ENCODE data around the gene CCDC172.

CCDC172 gene

GRCh38 chr10:116403740-116404250 is 79.5 kb downstream of the CCDC172 start:
- Histone ChIP-seq H4K20me1 (ENCODE audit: control insufficient read depth, insufficient read depth, low read depth, low read length) (no peaks in the 10 kb centered on the region), H3K27me3 (ENCODE audit: control insufficient read depth, low read length) (peaks cover 5% of the 10 kb centered on the region; the same call in 1 of the 2 replicates), H3K36me3 (ENCODE audit: control insufficient read depth, low read length) (no peaks in the 10 kb centered on the region), H3K79me2 (ENCODE audit: control insufficient read depth, low read length) (no peaks in the 10 kb centered on the region), H3K4me1 (ENCODE audit: control insufficient read depth, low read length) (no peaks in the 10 kb centered on the region), H3K27ac (ENCODE audit: low read depth, low read length) (no peak overlapping the region), H3K9me3 (ENCODE audit: control insufficient read depth, insufficient read depth, low read length) (no peaks in the 10 kb centered on the region), H3K4me3 (ENCODE audit: low read length) (no peak overlapping the region), H3F3A (ENCODE audit: control insufficient read depth, insufficient read depth) (no peaks in the 10 kb centered on the region), H3K9me2 (replicated peaks; ENCODE audit: control insufficient read depth, low read length) (no peaks in the 10 kb centered on the region), H3K4me2 (ENCODE audit: low read length) (no peak overlapping the region)
- TF ChIP-seq EZH2phosphoT487 (IDR thresholded peaks at IDR 0.05; ENCODE audit: borderline replicate concordance, low read length) (no peak), CTCF (IDR thresholded peaks at IDR 0.05; ENCODE audit: low read depth, low read length, poor library complexity, severe bottlenecking) (no peak)

- Histone ChIP-seq H3K9me3 (ENCODE audit: control insufficient read depth, insufficient read depth, low read length) (no peaks in the 10 kb centered on the region), H3K4me1 (ENCODE audit: control insufficient read depth, low read length) (no peaks in the 10 kb centered on the region), H3K9me2 (replicated peaks; ENCODE audit: control insufficient read depth, low read length) (no peaks in the 10 kb centered on the region), H3K27ac (ENCODE audit: low read depth, low read length) (no peak overlapping the region), H3K79me2 (ENCODE audit: control insufficient read depth, low read length) (no peaks in the 10 kb centered on the region), H4K20me1 (ENCODE audit: control insufficient read depth, insufficient read depth, low read depth, low read length) (no peaks in the 10 kb centered on the region), H3K27me3 (ENCODE audit: control insufficient read depth, low read length) (peaks cover 5% of the 10 kb centered on the region; the same call in 1 of the 2 replicates), H3K4me2 (ENCODE audit: low read length) (no peak overlapping the region), H3F3A (ENCODE audit: control insufficient read depth, insufficient read depth) (no peaks in the 10 kb centered on the region), H3K36me3 (ENCODE audit: control insufficient read depth, low read length) (no peaks in the 10 kb centered on the region), H3K4me3 (ENCODE audit: low read length) (no peak overlapping the region)
- TF ChIP-seq CTCF (IDR thresholded peaks at IDR 0.05; ENCODE audit: low read depth, low read length, poor library complexity, severe bottlenecking): no peak
- TF ChIP-seq EZH2phosphoT487 (IDR thresholded peaks at IDR 0.05; ENCODE audit: borderline replicate concordance, low read length): no peak
Observed at GRCh38 chr10:116408719-116409118, 84.5 kb downstream of the CCDC172 start.

- Histone ChIP-seq H3K4me1 (ENCODE audit: control insufficient read depth, low read length) (no peaks in the 10 kb centered on the region), H3K9me3 (ENCODE audit: control insufficient read depth, insufficient read depth, low read length) (no peaks in the 10 kb centered on the region), H4K20me1 (ENCODE audit: control insufficient read depth, insufficient read depth, low read depth, low read length) (no peaks in the 10 kb centered on the region), H3K27ac (ENCODE audit: low read depth, low read length) (no peak overlapping the region), H3K79me2 (ENCODE audit: control insufficient read depth, low read length) (no peaks in the 10 kb centered on the region), H3F3A (ENCODE audit: control insufficient read depth, insufficient read depth) (no peaks in the 10 kb centered on the region), H3K9me2 (replicated peaks; ENCODE audit: control insufficient read depth, low read length) (no peaks in the 10 kb centered on the region), H3K4me2 (ENCODE audit: low read length) (no peak overlapping the region), H3K4me3 (ENCODE audit: low read length) (no peak overlapping the region), H3K36me3 (ENCODE audit: control insufficient read depth, low read length) (no peaks in the 10 kb centered on the region), H3K27me3 (ENCODE audit: control insufficient read depth, low read length) (peaks cover 5% of the 10 kb centered on the region; the same call in 1 of the 2 replicates)
- no peak for TF ChIP-seq EZH2phosphoT487 (IDR thresholded peaks at IDR 0.05; ENCODE audit: borderline replicate concordance, low read length)
Observed at GRCh38 chr10:116410351-116410750, 86.1 kb downstream of the CCDC172 start.

GRCh38 chr10:116417821-116418220 is 93.6 kb downstream of the CCDC172 start:
- no peak for TF ChIP-seq EZH2phosphoT487 (IDR thresholded peaks at IDR 0.05; ENCODE audit: borderline replicate concordance, low read length)
- no peak for TF ChIP-seq CTCF (IDR thresholded peaks at IDR 0.05; ENCODE audit: low read depth, low read length, poor library complexity, severe bottlenecking)
- no peaks in the 10 kb centered on the region for H3K79me2 ChIP-seq (ENCODE audit: control insufficient read depth, low read length)
- H3K9me2 ChIP-seq (replicated peaks; ENCODE audit: control insufficient read depth, low read length): no peaks in the 10 kb centered on the region
- no peaks in the 10 kb centered on the region for H3K9me3 ChIP-seq (ENCODE audit: control insufficient read depth, insufficient read depth, low read length)
- H3K4me3 ChIP-seq (ENCODE audit: low read length): no peak overlapping the region
- H3K27ac ChIP-seq (ENCODE audit: low read depth, low read length): no peak overlapping the region
- H3K4me2 ChIP-seq (ENCODE audit: low read length): no peak overlapping the region
- no peaks in the 10 kb centered on the region for H3F3A ChIP-seq (ENCODE audit: control insufficient read depth, insufficient read depth)
- no peaks in the 10 kb centered on the region for H4K20me1 ChIP-seq (ENCODE audit: control insufficient read depth, insufficient read depth, low read depth, low read length)
- H3K4me1 ChIP-seq (ENCODE audit: control insufficient read depth, low read length): no peaks in the 10 kb centered on the region
- H3K27me3 ChIP-seq (ENCODE audit: control insufficient read depth, low read length): no peaks in the 10 kb centered on the region
- H3K36me3 ChIP-seq (ENCODE audit: control insufficient read depth, low read length): no peaks in the 10 kb centered on the region

Measured in DOHH2 (cell line).